HCT116 (cell line): Measurements from ENCODE around the gene LRRC34. TPM values are rescaled to one million over a fixed set of nuclear protein-coding genes. Genes with fewer than 3 reads are reported as not detected.
A peak's percentile ranks its signal among the peaks of the same experiment; 100 is the strongest.

Experiments used
- ATAC-seq: fragments of 200-7000 bp; cut with Tn5 transposase; 2 replicates; pipeline ENCODE4 v1.9.1; 2020; ENCODE audit warnings: mild to moderate bottlenecking, moderate library complexity
- BruUV-seq: library from RNA; stranded (reverse); fragments of 400-500 nt; replicated peaks from 2 replicates; lab custom pipeline; 2021; lab: Mats Ljungman, UMichigan
- CTCF ChIA-PET: fragments of 300-600 bp; sonication (Branson Sonifier 250); formaldehyde crosslinking; loops from one replicate; lab custom pipeline; 2021; ENCODE audit warnings: antibody characterized with exemption; lab: Charles Lee
- POLR2A ChIA-PET: fragments of 300-600, 350-600 bp; sonication (Branson Sonifier 250); formaldehyde crosslinking; loops from one replicate; lab custom pipeline; 2021; ENCODE audit warnings: antibody characterized with exemption; lab: Charles Lee
- RAD21 ChIA-PET, 2 experiments: fragments of 300-600 bp; sonication (Branson Sonifier 250); formaldehyde crosslinking; loops; one replicate each; lab custom pipeline; 2023; ENCODE audit warnings: low total read pairs in 2 of 2; ENCODE audit not compliant: uncharacterized antibody in 2 of 2, unreplicated experiment in 2 of 2, low non-redundant PET in 1 of 2; lab: Charles Lee
- DNase-seq: peaks from one replicate; pipeline ENCODE4 v3.0.0-alpha.2; 2010; ENCODE audit warnings: low read depth, low spot score
- H2AFZ ChIP-seq: fragments of 200-600 bp; shearing (Covaris generic), sonication (generic); 2 replicates; pipeline ENCODE4 v1.6.1; 2017; ENCODE audit warnings: low read depth, mixed run types, mixed read lengths, antibody characterized with exemption, low read length; ENCODE audit not compliant: poor library complexity, severe bottlenecking
- H3K27ac ChIP-seq: 2 replicates; pipeline ENCODE4 v1.5.1; 2012; ENCODE audit warnings: low read depth, low read length
- H3K27me3 ChIP-seq: fragments of 200-600 bp; sonication (generic); 2 replicates; pipeline ENCODE4 v1.6.1; 2016; ENCODE audit warnings: mixed run types, low read length, mixed read lengths; ENCODE audit not compliant: insufficient read depth
- H3K36me3 ChIP-seq, 2 experiments: fragments of 200-500 bp in 1 of 2; fragments of 200-600 bp in 1 of 2; sonication (Bioruptor generic) in 1 of 2; sonication (generic) in 1 of 2; 2 replicates each; pipeline versions ENCODE4 v1.5.1 to v1.6.1; 2014 to 2016; ENCODE audit warnings: low read length in 2 of 2, inconsistent platforms in 1 of 2, mixed read lengths in 1 of 2, mixed run types in 1 of 2; ENCODE audit not compliant: insufficient read depth in 2 of 2, control insufficient read depth in 1 of 2
- H3K4me1 ChIP-seq, 2 experiments: fragments of 200-600 bp in 1 of 2; sonication (generic) in 1 of 2; 2 replicates each; pipeline versions ENCODE4 v1.5.1 to v1.6.1; 2012 to 2017; ENCODE audit warnings: low read length in 2 of 2, inconsistent platforms in 1 of 2, mild to moderate bottlenecking in 1 of 2, mixed read lengths in 1 of 2, mixed run types in 1 of 2, moderate library complexity in 1 of 2; ENCODE audit not compliant: insufficient read depth in 2 of 2, control insufficient read depth in 1 of 2
- H3K4me2 ChIP-seq: fragments of 200-600 bp; sonication (generic); 2 replicates; pipeline ENCODE4 v1.6.1; 2017; ENCODE audit warnings: mixed run types, low read length, mixed read lengths
- H3K4me3 ChIP-seq, 2 experiments: fragments of 200-600 bp in 1 of 2; sonication (generic) in 1 of 2; replicated peaks in 1 of 2; 2 replicates each; pipeline ENCODE4 v1.5.1; 2011 to 2016; ENCODE audit warnings: low read length in 2 of 2, control low read depth in 1 of 2, low read depth in 1 of 2, mild to moderate bottlenecking in 1 of 2, mixed read lengths in 1 of 2, mixed run types in 1 of 2
- H3K79me2 ChIP-seq: fragments of 200-600 bp; sonication (generic); 2 replicates; pipeline ENCODE4 v1.6.1; 2017; ENCODE audit warnings: mild to moderate bottlenecking, mixed run types, low read length, moderate library complexity, mixed read lengths; ENCODE audit not compliant: insufficient read depth
- H3K9ac ChIP-seq: fragments of 200-600 bp; sonication (generic); 2 replicates; pipeline ENCODE4 v1.6.1; 2016; ENCODE audit warnings: low read length, mixed read lengths
- H3K9me2 ChIP-seq: fragments of 200-600 bp; sonication (generic), shearing (Covaris generic); 2 replicates; pipeline ENCODE4 v1.6.1; 2017; ENCODE audit warnings: mixed run types, mild to moderate bottlenecking, moderate library complexity; ENCODE audit not compliant: insufficient read depth
- H3K9me3 ChIP-seq, 2 experiments: fragments of 200-500 bp in 1 of 2; fragments of 200-600 bp in 1 of 2; sonication (Bioruptor generic) in 1 of 2; sonication (generic) in 1 of 2; 2 replicates each; pipeline ENCODE4 v1.6.1; 2014 to 2017; ENCODE audit warnings: low read length in 2 of 2, mixed read lengths in 2 of 2, inconsistent platforms in 1 of 2, low read depth in 1 of 2, mild to moderate bottlenecking in 1 of 2, mixed run types in 1 of 2, moderate library complexity in 1 of 2; ENCODE audit not compliant: control insufficient read depth in 1 of 2, insufficient read depth in 1 of 2
- H4K20me1 ChIP-seq: fragments of 200-600 bp; sonication (generic), shearing (Covaris generic); 2 replicates; pipeline ENCODE4 v1.6.1; 2017; ENCODE audit warnings: mixed run types, mild to moderate bottlenecking, moderate library complexity; ENCODE audit not compliant: insufficient read depth
- CBX3 ChIP-seq: IDR thresholded peaks from 2 replicates; pipeline ENCODE4 v1.6.1; 2012; ENCODE audit warnings: low read depth
- EGR1 ChIP-seq: IDR thresholded peaks from 2 replicates; pipeline ENCODE4 v1.6.1; 2012; ENCODE audit warnings: low read depth
- ELF1 ChIP-seq: IDR thresholded peaks from 2 replicates; pipeline ENCODE4 v1.6.1; 2012; ENCODE audit warnings: low read depth, borderline replicate concordance
- EZH2 ChIP-seq: fragments of 200-600 bp; sonication (generic); IDR thresholded peaks from 2 replicates; pipeline ENCODE4 v1.6.1; 2017; ENCODE audit warnings: antibody characterized with exemption, mixed run types
- EZH2phosphoT487 ChIP-seq: fragments of 200-600 bp; IDR thresholded peaks from 2 replicates; pipeline ENCODE4 v1.6.1; 2018; ENCODE audit warnings: antibody characterized with exemption, borderline replicate concordance
- FOSL1 ChIP-seq: IDR thresholded peaks from 2 replicates; pipeline ENCODE4 v1.6.1; 2012; ENCODE audit warnings: low read depth
- JUND ChIP-seq: IDR thresholded peaks from 2 replicates; pipeline ENCODE4 v1.6.1; 2012
- POLR2AphosphoS5 ChIP-seq: IDR thresholded peaks from 2 replicates; pipeline ENCODE4 v1.6.1; 2011; ENCODE audit warnings: mild to moderate bottlenecking, low read depth, low read length, moderate library complexity
- SIN3A ChIP-seq: IDR thresholded peaks from 2 replicates; pipeline ENCODE4 v1.6.1; 2012; ENCODE audit warnings: low read depth
- SP1 ChIP-seq: IDR thresholded peaks from 2 replicates; pipeline ENCODE4 v1.6.1; 2012; ENCODE audit warnings: low read depth
- SRF ChIP-seq: IDR thresholded peaks from 2 replicates; pipeline ENCODE4 v1.6.1; 2012; ENCODE audit warnings: low read depth
- TCF7L2 ChIP-seq: IDR thresholded peaks from 2 replicates; pipeline ENCODE4 v1.7.0; 2011; ENCODE audit warnings: borderline replicate concordance, inconsistent platforms; ENCODE audit not compliant: insufficient read depth, insufficient read length; ENCODE audit errors: extremely low read depth
- ZFX ChIP-seq: fragments of 450-650 bp; IDR thresholded peaks from 2 replicates; pipeline ENCODE4 v1.6.1; 2017
- intact Hi-C: fragments of 100-400 bp; cut with micrococcal nuclease; formaldehyde crosslinking; loops from 2 replicates; pipeline ENCODE4 v1.10.0; 2022
- total RNA-seq: library from RNA; stranded (reverse); gene quantifications from one replicate; pipeline ENCODE4 v1.2.1, GENCODE V29; 2021; ENCODE audit not compliant: unreplicated experiment
- TF ChIP-seq, protein P1 (sequence below): IDR thresholded peaks from 2 replicates; pipeline ENCODE4 v1.6.1; 2012; ENCODE audit warnings: low read depth
- TF ChIP-seq, protein P2 (sequence below), 3 experiments: fragments of 200-600 bp in 1 of 3; sonication (generic) in 1 of 3; IDR thresholded peaks in 2 of 3; conservative IDR thresholded peaks in 1 of 3; 2 replicates each; pipeline ENCODE4 v1.5.1; 2012 to 2017; ENCODE audit warnings: low read depth in 2 of 3, low read length in 2 of 3, antibody characterized with exemption in 1 of 3, borderline replicate concordance in 1 of 3, control low read depth in 1 of 3, mild to moderate bottlenecking in 1 of 3, mixed read lengths in 1 of 3, mixed run types in 1 of 3, moderate library complexity in 1 of 3; ENCODE audit not compliant: insufficient read depth in 1 of 3
- TF ChIP-seq, protein P3 (sequence below): IDR thresholded peaks from 2 replicates; pipeline ENCODE4 v1.6.1; 2012

Gene LRRC34
- total RNA-seq, 1 experiment from 2014 or later, result not detected

DNA sequence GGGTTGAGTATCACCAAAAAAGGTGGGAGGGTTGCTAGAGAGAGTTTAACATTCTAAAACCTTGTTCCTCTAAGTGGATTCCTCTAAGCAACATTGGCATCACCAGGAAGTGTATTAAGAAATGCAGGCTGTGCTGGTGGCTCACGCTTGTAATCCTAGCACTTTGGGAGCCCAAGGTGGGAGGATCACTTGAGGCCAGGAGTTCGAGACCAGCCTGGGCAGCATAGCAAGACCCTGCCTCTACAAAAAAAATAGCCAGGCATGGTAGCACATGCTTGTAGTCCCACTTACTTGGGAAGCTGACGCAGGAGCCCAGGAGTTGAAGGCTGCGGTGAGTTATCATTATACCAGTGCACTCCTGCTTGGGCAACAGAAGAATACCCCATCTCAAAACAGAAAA lies 34.9 kb downstream of the LRRC34 start (continued):
- TF ChIP-seq SRF, result no peak
- no peak for TF ChIP-seq FOSL1
- TF ChIP-seq EZH2phosphoT487, result no peak
- no peak for TF ChIP-seq EGR1
- TF ChIP-seq TCF7L2, result no peak
- TF ChIP-seq EZH2, result no peak
- TF ChIP-seq CBX3, result no peak
- TF ChIP-seq ELF1, result no peak
- TF ChIP-seq ZFX, result no peak
- TF ChIP-seq POLR2AphosphoS5, result no peak
- TF ChIP-seq, protein P1, sequence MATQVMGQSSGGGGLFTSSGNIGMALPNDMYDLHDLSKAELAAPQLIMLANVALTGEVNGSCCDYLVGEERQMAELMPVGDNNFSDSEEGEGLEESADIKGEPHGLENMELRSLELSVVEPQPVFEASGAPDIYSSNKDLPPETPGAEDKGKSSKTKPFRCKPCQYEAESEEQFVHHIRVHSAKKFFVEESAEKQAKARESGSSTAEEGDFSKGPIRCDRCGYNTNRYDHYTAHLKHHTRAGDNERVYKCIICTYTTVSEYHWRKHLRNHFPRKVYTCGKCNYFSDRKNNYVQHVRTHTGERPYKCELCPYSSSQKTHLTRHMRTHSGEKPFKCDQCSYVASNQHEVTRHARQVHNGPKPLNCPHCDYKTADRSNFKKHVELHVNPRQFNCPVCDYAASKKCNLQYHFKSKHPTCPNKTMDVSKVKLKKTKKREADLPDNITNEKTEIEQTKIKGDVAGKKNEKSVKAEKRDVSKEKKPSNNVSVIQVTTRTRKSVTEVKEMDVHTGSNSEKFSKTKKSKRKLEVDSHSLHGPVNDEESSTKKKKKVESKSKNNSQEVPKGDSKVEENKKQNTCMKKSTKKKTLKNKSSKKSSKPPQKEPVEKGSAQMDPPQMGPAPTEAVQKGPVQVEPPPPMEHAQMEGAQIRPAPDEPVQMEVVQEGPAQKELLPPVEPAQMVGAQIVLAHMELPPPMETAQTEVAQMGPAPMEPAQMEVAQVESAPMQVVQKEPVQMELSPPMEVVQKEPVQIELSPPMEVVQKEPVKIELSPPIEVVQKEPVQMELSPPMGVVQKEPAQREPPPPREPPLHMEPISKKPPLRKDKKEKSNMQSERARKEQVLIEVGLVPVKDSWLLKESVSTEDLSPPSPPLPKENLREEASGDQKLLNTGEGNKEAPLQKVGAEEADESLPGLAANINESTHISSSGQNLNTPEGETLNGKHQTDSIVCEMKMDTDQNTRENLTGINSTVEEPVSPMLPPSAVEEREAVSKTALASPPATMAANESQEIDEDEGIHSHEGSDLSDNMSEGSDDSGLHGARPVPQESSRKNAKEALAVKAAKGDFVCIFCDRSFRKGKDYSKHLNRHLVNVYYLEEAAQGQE, result no peak

DNA sequence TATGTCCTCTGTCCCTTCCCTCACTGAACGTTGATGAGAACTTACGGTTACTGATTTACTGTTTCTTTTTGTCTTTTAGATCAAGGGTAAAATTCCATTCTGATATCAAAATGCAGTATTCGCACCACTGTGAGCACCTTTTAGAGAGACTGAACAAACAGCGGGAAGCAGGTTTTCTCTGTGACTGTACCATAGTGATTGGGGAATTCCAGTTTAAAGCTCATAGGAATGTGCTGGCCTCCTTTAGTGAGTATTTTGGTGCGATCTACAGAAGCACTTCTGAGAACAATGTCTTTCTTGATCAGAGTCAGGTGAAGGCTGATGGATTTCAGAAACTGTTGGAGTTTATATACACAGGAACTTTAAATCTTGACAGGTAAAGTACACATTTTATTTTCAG lies 38.5 kb downstream of the LRRC34 start:
- peaks cover 61% of the 10 kb centered on the region for H3K79me2 ChIP-seq
- peak overlapping the region; percentile 97 for H3K4me2 ChIP-seq
- H4K20me1 ChIP-seq, result no peaks in the 10 kb centered on the region
- intact Hi-C loops, result no loop called here
- no peaks in the 10 kb centered on the region for H3K9me2 ChIP-seq
- peak overlapping the region; percentile 94 to 99 for H3K4me3 ChIP-seq
- peaks cover 21 to 22% of the 10 kb centered on the region in 2 experiments; a peak in 3 of 4 replicates for H3K36me3 ChIP-seq
- no peak overlapping the region for H2AFZ ChIP-seq
- POLR2A ChIA-PET, result no interaction called here
- H3K4me1 ChIP-seq, result peaks cover 3 to 15% of the 10 kb centered on the region in 2 experiments; a peak in 1 of 4 replicates
- TF ChIP-seq SP1, result no peak
- TF ChIP-seq, protein P2, sequence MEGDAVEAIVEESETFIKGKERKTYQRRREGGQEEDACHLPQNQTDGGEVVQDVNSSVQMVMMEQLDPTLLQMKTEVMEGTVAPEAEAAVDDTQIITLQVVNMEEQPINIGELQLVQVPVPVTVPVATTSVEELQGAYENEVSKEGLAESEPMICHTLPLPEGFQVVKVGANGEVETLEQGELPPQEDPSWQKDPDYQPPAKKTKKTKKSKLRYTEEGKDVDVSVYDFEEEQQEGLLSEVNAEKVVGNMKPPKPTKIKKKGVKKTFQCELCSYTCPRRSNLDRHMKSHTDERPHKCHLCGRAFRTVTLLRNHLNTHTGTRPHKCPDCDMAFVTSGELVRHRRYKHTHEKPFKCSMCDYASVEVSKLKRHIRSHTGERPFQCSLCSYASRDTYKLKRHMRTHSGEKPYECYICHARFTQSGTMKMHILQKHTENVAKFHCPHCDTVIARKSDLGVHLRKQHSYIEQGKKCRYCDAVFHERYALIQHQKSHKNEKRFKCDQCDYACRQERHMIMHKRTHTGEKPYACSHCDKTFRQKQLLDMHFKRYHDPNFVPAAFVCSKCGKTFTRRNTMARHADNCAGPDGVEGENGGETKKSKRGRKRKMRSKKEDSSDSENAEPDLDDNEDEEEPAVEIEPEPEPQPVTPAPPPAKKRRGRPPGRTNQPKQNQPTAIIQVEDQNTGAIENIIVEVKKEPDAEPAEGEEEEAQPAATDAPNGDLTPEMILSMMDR (IDR thresholded peaks at IDR 0.05 in 2 of 3, conservative IDR thresholded peaks at IDR 0.05 in 1 of 3; ENCODE audit: borderline replicate concordance in 1 of 3, insufficient read depth in 1 of 3, low read depth in 2 of 3, low read length in 2 of 3), result no peak
- TF ChIP-seq CBX3, result no peak
- no peak for TF ChIP-seq ELF1
- TF ChIP-seq, protein P3, sequence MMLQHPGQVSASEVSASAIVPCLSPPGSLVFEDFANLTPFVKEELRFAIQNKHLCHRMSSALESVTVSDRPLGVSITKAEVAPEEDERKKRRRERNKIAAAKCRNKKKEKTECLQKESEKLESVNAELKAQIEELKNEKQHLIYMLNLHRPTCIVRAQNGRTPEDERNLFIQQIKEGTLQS, result no peak
- TF ChIP-seq EZH2, result no peak
- TF ChIP-seq, protein P1, result no peak
- no peak for TF ChIP-seq POLR2AphosphoS5
- no peak for TF ChIP-seq SIN3A
- no peak for TF ChIP-seq ZFX
- no peak for TF ChIP-seq JUND
- TF ChIP-seq FOSL1, result no peak
- TF ChIP-seq, all 23 proteins: peak for 0
- DNase-seq (no peak), ATAC-seq (no peak)
- ChIA-PET RAD21 (no interaction called here), CTCF (no interaction called here)
- BruUV-seq, result no TSS peak
- Histone ChIP-seq H3K9ac (peak overlapping the region; percentile 96), H3K27ac (no peak overlapping the region; the same call in 1 of the 2 replicates), H3K27me3 (no peaks in the 10 kb centered on the region), H3K9me3 (no peaks in the 10 kb centered on the region)
